ENCODE data around the gene HOXD4.

Gene HOXD4

GRCh38 chr2:176145085-176145969 is 6.0 kb upstream of the HOXD4 start:
- no peak for DNase-seq

GRCh38 chr2:176146101-176146500 is 5.2 kb upstream of the HOXD4 start:
- no peak for DNase-seq

GRCh38 chr2:176146645-176147044 is 4.7 kb upstream of the HOXD4 start:
- DNase-seq, result no peak

GRCh38 chr2:176147210-176147799 is 4.0 kb upstream of the HOXD4 start:
- no peak for DNase-seq

- no peak for DNase-seq
These were observed 3.4 kb upstream of the HOXD4 start for GRCh38 chr2:176147800-176148496.

- DNase-seq, result no peak
These were observed 2.5 kb upstream of the HOXD4 start for GRCh38 chr2:176148751-176149421.

- DNase-seq, result no peak
These were observed 1.8 kb upstream of the HOXD4 start for GRCh38 chr2:176149481-176149938.

GRCh38 chr2:176149939-176150583 is 1.3 kb upstream of the HOXD4 start:
- DNase-seq, result no peak

- DNase-seq, result no peak
These were observed 537 bp upstream of the HOXD4 start for GRCh38 chr2:176150584-176151441.

GRCh38 chr2:176152350-176153181 is 1.2 kb downstream of the HOXD4 start:
- no peak for DNase-seq

- no peak for DNase-seq
These were observed 3.4 kb downstream of the HOXD4 start for GRCh38 chr2:176154576-176155252.

GRCh38 chr2:176155356-176156044 is 4.2 kb downstream of the HOXD4 start:
- DNase-seq, result no peak

GRCh38 chr2:176156301-176156806 is 5.0 kb downstream of the HOXD4 start:
- no peak for DNase-seq

- DNase-seq, result no peak
These were observed 5.6 kb downstream of the HOXD4 start, which contains the start of gene HOXD3 for GRCh38 chr2:176156807-176157498. HOXD3 (plus strand) TSS chr2:176157307; CDS start chr2:176169115, 11,808 bp downstream.

- DNase-seq, result no peak
These were observed 6.3 kb downstream of the HOXD4 start for GRCh38 chr2:176157499-176158185.

- DNase-seq, result no peak
These were observed 6.8 kb downstream of the HOXD4 start for GRCh38 chr2:176158186-176158591.

- DNase-seq, result no peak
These were observed 7.7 kb downstream of the HOXD4 start for GRCh38 chr2:176158855-176159662.
